ENCODE results near the gene PSMA3. TPM values are rescaled to one million over a fixed set of nuclear protein-coding genes. Genes with fewer than 3 reads are reported as not detected.

The PSMA3 gene
- total and polyA plus RNA-seq, 9 of the 15 experiments (the other 6 are each of a cell fraction or from before 2014, with no cell fraction given), result 129 to 786 (median 319) TPM

DNA sequence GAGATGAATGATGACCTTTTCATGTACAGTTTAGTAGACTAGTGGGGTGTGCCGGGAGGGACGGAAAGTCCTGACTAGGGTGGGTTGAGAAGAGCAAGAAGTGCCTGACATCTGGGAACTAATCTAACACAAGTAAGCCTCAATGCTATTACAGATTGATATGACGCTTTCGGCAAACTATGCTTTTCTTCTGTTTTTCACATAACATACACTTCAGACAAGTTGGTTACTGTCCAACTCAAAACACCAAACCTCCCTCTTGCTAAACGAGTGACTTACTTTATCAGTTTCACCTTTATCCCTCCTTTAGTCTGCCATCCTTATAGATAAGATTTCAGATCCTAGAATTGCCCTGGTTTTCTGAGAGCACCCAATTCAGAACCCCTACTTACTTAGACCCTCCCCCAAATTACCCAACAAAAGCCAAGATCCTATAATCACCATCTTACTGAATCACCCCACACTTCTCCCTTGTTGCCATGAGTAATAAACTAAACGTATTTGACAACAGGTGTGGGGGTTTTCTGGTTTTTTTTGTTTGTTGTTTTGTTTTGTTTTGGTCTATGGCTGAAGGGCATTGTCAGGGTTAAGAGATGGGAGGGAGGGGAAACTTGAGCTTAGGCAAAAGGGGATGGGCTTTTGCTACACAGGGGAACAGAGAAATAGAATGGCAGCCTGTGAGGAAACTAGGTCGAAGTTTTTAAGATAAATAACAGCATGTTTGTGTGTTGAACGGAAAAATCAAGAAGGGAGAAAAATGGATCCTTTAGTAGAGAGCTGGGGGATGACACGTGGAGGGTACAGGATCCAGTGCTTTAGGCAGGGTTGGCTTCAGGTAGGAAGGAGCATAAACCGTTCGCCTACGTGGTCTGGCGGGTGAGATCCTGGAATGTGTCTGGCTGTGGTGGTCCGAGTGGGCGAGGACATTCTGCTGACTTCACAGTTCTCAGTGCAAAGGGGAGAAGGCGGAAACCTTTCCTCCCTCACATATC, 6.1 kb upstream of the PSMA3 start (continued):
- TF ChIP-seq, protein P1, sequence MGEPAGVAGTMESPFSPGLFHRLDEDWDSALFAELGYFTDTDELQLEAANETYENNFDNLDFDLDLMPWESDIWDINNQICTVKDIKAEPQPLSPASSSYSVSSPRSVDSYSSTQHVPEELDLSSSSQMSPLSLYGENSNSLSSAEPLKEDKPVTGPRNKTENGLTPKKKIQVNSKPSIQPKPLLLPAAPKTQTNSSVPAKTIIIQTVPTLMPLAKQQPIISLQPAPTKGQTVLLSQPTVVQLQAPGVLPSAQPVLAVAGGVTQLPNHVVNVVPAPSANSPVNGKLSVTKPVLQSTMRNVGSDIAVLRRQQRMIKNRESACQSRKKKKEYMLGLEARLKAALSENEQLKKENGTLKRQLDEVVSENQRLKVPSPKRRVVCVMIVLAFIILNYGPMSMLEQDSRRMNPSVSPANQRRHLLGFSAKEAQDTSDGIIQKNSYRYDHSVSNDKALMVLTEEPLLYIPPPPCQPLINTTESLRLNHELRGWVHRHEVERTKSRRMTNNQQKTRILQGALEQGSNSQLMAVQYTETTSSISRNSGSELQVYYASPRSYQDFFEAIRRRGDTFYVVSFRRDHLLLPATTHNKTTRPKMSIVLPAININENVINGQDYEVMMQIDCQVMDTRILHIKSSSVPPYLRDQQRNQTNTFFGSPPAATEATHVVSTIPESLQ (CRISPR knock-in tag; IDR thresholded peaks at IDR 0.05), result no peak
- TF ChIP-seq, protein P2, sequence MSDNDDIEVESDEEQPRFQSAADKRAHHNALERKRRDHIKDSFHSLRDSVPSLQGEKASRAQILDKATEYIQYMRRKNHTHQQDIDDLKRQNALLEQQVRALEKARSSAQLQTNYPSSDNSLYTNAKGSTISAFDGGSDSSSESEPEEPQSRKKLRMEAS (CRISPR knock-in tag; IDR thresholded peaks at IDR 0.05), result peak; percentile 31; the same call in 1 of the 2 replicates
- TF ChIP-seq CBFA2T3 (IDR thresholded peaks at IDR 0.05) (no peak), ZNF175 (CRISPR knock-in tag; IDR thresholded peaks at IDR 0.05; ENCODE audit: low read depth) (no peak), ZSCAN32 (CRISPR knock-in tag; IDR thresholded peaks at IDR 0.05) (no peak)
- TF ChIP-seq, protein P3, sequence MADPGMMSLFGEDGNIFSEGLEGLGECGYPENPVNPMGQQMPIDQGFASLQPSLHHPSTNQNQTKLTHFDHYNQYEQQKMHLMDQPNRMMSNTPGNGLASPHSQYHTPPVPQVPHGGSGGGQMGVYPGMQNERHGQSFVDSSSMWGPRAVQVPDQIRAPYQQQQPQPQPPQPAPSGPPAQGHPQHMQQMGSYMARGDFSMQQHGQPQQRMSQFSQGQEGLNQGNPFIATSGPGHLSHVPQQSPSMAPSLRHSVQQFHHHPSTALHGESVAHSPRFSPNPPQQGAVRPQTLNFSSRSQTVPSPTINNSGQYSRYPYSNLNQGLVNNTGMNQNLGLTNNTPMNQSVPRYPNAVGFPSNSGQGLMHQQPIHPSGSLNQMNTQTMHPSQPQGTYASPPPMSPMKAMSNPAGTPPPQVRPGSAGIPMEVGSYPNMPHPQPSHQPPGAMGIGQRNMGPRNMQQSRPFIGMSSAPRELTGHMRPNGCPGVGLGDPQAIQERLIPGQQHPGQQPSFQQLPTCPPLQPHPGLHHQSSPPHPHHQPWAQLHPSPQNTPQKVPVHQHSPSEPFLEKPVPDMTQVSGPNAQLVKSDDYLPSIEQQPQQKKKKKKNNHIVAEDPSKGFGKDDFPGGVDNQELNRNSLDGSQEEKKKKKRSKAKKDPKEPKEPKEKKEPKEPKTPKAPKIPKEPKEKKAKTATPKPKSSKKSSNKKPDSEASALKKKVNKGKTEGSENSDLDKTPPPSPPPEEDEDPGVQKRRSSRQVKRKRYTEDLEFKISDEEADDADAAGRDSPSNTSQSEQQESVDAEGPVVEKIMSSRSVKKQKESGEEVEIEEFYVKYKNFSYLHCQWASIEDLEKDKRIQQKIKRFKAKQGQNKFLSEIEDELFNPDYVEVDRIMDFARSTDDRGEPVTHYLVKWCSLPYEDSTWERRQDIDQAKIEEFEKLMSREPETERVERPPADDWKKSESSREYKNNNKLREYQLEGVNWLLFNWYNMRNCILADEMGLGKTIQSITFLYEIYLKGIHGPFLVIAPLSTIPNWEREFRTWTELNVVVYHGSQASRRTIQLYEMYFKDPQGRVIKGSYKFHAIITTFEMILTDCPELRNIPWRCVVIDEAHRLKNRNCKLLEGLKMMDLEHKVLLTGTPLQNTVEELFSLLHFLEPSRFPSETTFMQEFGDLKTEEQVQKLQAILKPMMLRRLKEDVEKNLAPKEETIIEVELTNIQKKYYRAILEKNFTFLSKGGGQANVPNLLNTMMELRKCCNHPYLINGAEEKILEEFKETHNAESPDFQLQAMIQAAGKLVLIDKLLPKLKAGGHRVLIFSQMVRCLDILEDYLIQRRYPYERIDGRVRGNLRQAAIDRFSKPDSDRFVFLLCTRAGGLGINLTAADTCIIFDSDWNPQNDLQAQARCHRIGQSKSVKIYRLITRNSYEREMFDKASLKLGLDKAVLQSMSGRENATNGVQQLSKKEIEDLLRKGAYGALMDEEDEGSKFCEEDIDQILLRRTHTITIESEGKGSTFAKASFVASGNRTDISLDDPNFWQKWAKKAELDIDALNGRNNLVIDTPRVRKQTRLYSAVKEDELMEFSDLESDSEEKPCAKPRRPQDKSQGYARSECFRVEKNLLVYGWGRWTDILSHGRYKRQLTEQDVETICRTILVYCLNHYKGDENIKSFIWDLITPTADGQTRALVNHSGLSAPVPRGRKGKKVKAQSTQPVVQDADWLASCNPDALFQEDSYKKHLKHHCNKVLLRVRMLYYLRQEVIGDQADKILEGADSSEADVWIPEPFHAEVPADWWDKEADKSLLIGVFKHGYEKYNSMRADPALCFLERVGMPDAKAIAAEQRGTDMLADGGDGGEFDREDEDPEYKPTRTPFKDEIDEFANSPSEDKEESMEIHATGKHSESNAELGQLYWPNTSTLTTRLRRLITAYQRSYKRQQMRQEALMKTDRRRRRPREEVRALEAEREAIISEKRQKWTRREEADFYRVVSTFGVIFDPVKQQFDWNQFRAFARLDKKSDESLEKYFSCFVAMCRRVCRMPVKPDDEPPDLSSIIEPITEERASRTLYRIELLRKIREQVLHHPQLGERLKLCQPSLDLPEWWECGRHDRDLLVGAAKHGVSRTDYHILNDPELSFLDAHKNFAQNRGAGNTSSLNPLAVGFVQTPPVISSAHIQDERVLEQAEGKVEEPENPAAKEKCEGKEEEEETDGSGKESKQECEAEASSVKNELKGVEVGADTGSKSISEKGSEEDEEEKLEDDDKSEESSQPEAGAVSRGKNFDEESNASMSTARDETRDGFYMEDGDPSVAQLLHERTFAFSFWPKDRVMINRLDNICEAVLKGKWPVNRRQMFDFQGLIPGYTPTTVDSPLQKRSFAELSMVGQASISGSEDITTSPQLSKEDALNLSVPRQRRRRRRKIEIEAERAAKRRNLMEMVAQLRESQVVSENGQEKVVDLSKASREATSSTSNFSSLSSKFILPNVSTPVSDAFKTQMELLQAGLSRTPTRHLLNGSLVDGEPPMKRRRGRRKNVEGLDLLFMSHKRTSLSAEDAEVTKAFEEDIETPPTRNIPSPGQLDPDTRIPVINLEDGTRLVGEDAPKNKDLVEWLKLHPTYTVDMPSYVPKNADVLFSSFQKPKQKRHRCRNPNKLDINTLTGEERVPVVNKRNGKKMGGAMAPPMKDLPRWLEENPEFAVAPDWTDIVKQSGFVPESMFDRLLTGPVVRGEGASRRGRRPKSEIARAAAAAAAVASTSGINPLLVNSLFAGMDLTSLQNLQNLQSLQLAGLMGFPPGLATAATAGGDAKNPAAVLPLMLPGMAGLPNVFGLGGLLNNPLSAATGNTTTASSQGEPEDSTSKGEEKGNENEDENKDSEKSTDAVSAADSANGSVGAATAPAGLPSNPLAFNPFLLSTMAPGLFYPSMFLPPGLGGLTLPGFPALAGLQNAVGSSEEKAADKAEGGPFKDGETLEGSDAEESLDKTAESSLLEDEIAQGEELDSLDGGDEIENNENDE (IDR thresholded peaks at IDR 0.05; ENCODE audit: low read depth, low read length), result no peak
- TF ChIP-seq, protein P4, sequence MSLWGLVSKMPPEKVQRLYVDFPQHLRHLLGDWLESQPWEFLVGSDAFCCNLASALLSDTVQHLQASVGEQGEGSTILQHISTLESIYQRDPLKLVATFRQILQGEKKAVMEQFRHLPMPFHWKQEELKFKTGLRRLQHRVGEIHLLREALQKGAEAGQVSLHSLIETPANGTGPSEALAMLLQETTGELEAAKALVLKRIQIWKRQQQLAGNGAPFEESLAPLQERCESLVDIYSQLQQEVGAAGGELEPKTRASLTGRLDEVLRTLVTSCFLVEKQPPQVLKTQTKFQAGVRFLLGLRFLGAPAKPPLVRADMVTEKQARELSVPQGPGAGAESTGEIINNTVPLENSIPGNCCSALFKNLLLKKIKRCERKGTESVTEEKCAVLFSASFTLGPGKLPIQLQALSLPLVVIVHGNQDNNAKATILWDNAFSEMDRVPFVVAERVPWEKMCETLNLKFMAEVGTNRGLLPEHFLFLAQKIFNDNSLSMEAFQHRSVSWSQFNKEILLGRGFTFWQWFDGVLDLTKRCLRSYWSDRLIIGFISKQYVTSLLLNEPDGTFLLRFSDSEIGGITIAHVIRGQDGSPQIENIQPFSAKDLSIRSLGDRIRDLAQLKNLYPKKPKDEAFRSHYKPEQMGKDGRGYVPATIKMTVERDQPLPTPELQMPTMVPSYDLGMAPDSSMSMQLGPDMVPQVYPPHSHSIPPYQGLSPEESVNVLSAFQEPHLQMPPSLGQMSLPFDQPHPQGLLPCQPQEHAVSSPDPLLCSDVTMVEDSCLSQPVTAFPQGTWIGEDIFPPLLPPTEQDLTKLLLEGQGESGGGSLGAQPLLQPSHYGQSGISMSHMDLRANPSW (CRISPR knock-in tag; IDR thresholded peaks at IDR 0.05), result no peak
- TF ChIP-seq, protein P5, sequence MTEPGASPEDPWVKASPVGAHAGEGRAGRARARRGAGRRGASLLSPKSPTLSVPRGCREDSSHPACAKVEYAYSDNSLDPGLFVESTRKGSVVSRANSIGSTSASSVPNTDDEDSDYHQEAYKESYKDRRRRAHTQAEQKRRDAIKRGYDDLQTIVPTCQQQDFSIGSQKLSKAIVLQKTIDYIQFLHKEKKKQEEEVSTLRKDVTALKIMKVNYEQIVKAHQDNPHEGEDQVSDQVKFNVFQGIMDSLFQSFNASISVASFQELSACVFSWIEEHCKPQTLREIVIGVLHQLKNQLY (CRISPR knock-in tag; conservative IDR thresholded peaks at IDR 0.05), result no peak

All from K562 (cell line).